ENCODE data around the gene EEIG1.

EEIG1 gene

DNA sequence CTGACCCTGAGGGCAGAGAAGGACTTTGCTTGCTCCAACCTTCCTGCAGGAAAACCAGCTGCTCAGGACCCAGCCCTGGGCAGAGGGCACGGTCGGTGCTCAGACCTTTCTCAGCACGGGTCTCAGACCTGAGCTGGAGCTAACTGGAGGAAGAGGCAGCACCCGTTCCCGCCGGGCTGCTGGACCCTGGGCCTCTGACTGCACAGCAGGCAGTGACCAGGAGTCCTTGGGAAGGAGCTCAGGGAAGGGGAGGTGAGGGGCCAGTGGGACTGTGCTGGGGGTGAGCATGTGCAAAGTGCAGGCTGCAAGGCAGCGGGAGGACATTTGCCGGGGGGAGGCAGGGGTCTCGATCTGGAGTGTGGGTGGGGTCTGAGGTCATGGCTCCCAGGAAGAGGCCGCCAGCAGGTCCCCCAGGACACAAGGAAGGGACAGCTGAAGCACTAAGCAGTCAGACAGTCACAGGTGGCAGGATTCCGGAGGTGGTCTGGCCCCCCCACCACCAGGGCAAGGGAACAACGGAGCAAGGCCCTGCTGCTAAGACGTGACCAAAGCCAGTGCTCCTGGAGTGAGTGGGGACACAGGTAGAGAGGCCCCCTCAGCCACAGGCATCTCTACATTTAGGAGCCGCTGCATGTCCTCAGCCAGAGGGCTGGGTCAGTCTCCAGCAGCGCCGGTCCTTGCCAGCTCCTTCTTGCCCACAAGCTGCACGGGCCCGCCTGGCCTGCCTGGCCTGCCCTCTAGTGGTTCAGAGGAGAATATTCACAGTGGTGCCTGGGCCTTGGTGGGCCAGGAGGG is 38.4 kb downstream of the EEIG1 start (continued):
- TF ChIP-seq ZNF692 (tag by site-specific recombination; IDR thresholded peaks at IDR 0.05) (peak; percentile 59; the same call in 1 of the 2 replicates), ZIC2 (tag by site-specific recombination; IDR thresholded peaks at IDR 0.05) (peak; percentile 52; the same call in 1 of the 2 replicates), ZNF280C (tag by site-specific recombination; IDR thresholded peaks at IDR 0.05) (no peak), PATZ1 (tag by site-specific recombination; IDR thresholded peaks at IDR 0.05) (0 out of 2 replicates have a peak, but pooled peaks have one; percentile 14), ZNF530 (tag by site-specific recombination; IDR thresholded peaks at IDR 0.05; ENCODE audit: low read depth) (no peak), ZNF704 (tag by site-specific recombination; IDR thresholded peaks at IDR 0.05) (no peak), ZFP69B (tag by site-specific recombination; IDR thresholded peaks at IDR 0.05) (no peak), GLIS1 (tag by site-specific recombination; IDR thresholded peaks at IDR 0.05) (peak; percentile 45; the same call in 1 of the 2 replicates), ZNF843 (tag by site-specific recombination; IDR thresholded peaks at IDR 0.05) (no peak), TSHZ1 (tag by site-specific recombination; IDR thresholded peaks at IDR 0.05; ENCODE audit: borderline replicate concordance) (no peak), ZSCAN18 (tag by site-specific recombination; IDR thresholded peaks at IDR 0.05) (no peak), ZNF449 (tag by site-specific recombination; IDR thresholded peaks at IDR 0.05) (no peak), ZNF19 (tag by site-specific recombination; IDR thresholded peaks at IDR 0.05; ENCODE audit: low read depth) (no peak), WT1 (tag by site-specific recombination; IDR thresholded peaks at IDR 0.05) (no peak), ZSCAN23 (tag by site-specific recombination; IDR thresholded peaks at IDR 0.05) (no peak), ZNF600 (tag by site-specific recombination; IDR thresholded peaks at IDR 0.05) (0 out of 2 replicates have a peak, but pooled peaks have one; percentile 14), ZNF433 (tag by site-specific recombination; IDR thresholded peaks at IDR 0.05; ENCODE audit: low read depth) (no peak), ZNF121 (tag by site-specific recombination; IDR thresholded peaks at IDR 0.05) (peak; percentile 17; the same call in 1 of the 2 replicates)
- TF ChIP-seq, protein P1, sequence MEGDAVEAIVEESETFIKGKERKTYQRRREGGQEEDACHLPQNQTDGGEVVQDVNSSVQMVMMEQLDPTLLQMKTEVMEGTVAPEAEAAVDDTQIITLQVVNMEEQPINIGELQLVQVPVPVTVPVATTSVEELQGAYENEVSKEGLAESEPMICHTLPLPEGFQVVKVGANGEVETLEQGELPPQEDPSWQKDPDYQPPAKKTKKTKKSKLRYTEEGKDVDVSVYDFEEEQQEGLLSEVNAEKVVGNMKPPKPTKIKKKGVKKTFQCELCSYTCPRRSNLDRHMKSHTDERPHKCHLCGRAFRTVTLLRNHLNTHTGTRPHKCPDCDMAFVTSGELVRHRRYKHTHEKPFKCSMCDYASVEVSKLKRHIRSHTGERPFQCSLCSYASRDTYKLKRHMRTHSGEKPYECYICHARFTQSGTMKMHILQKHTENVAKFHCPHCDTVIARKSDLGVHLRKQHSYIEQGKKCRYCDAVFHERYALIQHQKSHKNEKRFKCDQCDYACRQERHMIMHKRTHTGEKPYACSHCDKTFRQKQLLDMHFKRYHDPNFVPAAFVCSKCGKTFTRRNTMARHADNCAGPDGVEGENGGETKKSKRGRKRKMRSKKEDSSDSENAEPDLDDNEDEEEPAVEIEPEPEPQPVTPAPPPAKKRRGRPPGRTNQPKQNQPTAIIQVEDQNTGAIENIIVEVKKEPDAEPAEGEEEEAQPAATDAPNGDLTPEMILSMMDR (tag by site-specific recombination; IDR thresholded peaks at IDR 0.05): peak; percentile 91
- TF ChIP-seq, protein P2, sequence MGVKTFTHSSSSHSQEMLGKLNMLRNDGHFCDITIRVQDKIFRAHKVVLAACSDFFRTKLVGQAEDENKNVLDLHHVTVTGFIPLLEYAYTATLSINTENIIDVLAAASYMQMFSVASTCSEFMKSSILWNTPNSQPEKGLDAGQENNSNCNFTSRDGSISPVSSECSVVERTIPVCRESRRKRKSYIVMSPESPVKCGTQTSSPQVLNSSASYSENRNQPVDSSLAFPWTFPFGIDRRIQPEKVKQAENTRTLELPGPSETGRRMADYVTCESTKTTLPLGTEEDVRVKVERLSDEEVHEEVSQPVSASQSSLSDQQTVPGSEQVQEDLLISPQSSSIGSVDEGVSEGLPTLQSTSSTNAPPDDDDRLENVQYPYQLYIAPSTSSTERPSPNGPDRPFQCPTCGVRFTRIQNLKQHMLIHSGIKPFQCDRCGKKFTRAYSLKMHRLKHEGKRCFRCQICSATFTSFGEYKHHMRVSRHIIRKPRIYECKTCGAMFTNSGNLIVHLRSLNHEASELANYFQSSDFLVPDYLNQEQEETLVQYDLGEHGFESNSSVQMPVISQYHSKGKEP (tag by site-specific recombination; IDR thresholded peaks at IDR 0.05): no peak

Measured in HEK293 (cell line).